ENCODE results near the gene DOCK2.

Gene DOCK2

GRCh38 chr5:169754737-169755136 lies 117.7 kb downstream of the DOCK2 start:
- Histone ChIP-seq H3K9me3 (ENCODE audit: severe bottlenecking) (no peaks in the 10 kb centered on the region), H3K27me3 (ENCODE audit: insufficient read depth, low read depth, severe bottlenecking) (peaks cover 79% of the 10 kb centered on the region), H3K4me3 (ENCODE audit: low read depth, low read length) (no peak overlapping the region), H3K36me3 (no peaks in the 10 kb centered on the region), H3K27ac (no peak overlapping the region)
- no peak for TF ChIP-seq CTCF (IDR thresholded peaks at IDR 0.05; ENCODE audit: low read depth, low read length)
- no peak for DNase-seq

- Histone ChIP-seq H3K27me3 (ENCODE audit: insufficient read depth, low read depth, severe bottlenecking) (peaks cover 73% of the 10 kb centered on the region), H3K9me3 (ENCODE audit: severe bottlenecking) (no peaks in the 10 kb centered on the region), H3K4me3 (ENCODE audit: low read depth, low read length) (no peak overlapping the region), H3K36me3 (no peaks in the 10 kb centered on the region), H3K27ac (no peak overlapping the region)
- no peak for TF ChIP-seq CTCF (IDR thresholded peaks at IDR 0.05; ENCODE audit: low read depth, low read length)
- DNase-seq = no peak
These were observed 119.1 kb downstream of the DOCK2 start for GRCh38 chr5:169756071-169756765.

- no peak for DNase-seq
- H3K27me3 ChIP-seq (ENCODE audit: insufficient read depth, low read depth, severe bottlenecking) = peaks cover 75% of the 10 kb centered on the region
- H3K9me3 ChIP-seq (ENCODE audit: severe bottlenecking) = no peaks in the 10 kb centered on the region
- TF ChIP-seq CTCF (IDR thresholded peaks at IDR 0.05; ENCODE audit: low read depth, low read length) = no peak
- H3K4me3 ChIP-seq (ENCODE audit: low read depth, low read length) = no peak overlapping the region
- no peak overlapping the region for H3K27ac ChIP-seq
- H3K36me3 ChIP-seq = no peaks in the 10 kb centered on the region
These were observed 119.9 kb downstream of the DOCK2 start for GRCh38 chr5:169757016-169757415.

- no peaks in the 10 kb centered on the region for H3K36me3 ChIP-seq
- H3K27ac ChIP-seq = no peak overlapping the region
- H3K27me3 ChIP-seq (ENCODE audit: insufficient read depth, low read depth, severe bottlenecking) = peaks cover 76% of the 10 kb centered on the region
- no peak overlapping the region for H3K4me3 ChIP-seq (ENCODE audit: low read depth, low read length)
- TF ChIP-seq CTCF (IDR thresholded peaks at IDR 0.05; ENCODE audit: low read depth, low read length) = no peak
- H3K9me3 ChIP-seq (ENCODE audit: severe bottlenecking) = no peaks in the 10 kb centered on the region
- no peak for DNase-seq
These were observed 121.8 kb downstream of the DOCK2 start for GRCh38 chr5:169758886-169759285.

- no peaks in the 10 kb centered on the region for H3K36me3 ChIP-seq
- no peak overlapping the region for H3K27ac ChIP-seq
- TF ChIP-seq CTCF (IDR thresholded peaks at IDR 0.05; ENCODE audit: low read depth, low read length) = no peak
These were observed 123.2 kb downstream of the DOCK2 start for GRCh38 chr5:169760229-169760628.

More at GRCh38 chr5:169760229-169760628, 123.2 kb downstream of the DOCK2 start:
- peaks cover 76% of the 10 kb centered on the region for H3K27me3 ChIP-seq (ENCODE audit: insufficient read depth, low read depth, severe bottlenecking)
- DNase-seq = no peak
- H3K9me3 ChIP-seq (ENCODE audit: severe bottlenecking) = no peaks in the 10 kb centered on the region
- no peak overlapping the region for H3K4me3 ChIP-seq (ENCODE audit: low read depth, low read length)
